Measurements from ENCODE around the gene TDRD3.

The TDRD3 gene

DNA sequence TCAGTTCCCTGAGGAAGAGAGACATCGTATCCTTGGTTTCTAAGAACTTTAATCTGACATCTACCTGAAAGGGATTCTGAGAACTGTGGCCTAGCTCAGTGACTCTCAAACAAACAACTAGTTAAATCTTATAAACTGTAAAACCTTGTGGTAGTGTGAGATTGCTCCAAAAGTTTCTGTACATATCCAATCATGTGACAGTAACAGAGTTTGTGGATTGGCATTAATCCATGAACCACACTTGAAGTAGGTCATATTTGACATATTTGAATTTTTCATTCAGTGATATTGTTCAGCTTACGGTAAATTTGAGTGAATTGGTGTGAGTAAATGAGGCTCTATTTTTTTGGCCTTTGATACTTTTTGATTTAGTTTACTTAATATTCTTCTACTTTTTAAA, 15.0 kb downstream of the TDRD3 start:
- TF ChIP-seq, protein P1, sequence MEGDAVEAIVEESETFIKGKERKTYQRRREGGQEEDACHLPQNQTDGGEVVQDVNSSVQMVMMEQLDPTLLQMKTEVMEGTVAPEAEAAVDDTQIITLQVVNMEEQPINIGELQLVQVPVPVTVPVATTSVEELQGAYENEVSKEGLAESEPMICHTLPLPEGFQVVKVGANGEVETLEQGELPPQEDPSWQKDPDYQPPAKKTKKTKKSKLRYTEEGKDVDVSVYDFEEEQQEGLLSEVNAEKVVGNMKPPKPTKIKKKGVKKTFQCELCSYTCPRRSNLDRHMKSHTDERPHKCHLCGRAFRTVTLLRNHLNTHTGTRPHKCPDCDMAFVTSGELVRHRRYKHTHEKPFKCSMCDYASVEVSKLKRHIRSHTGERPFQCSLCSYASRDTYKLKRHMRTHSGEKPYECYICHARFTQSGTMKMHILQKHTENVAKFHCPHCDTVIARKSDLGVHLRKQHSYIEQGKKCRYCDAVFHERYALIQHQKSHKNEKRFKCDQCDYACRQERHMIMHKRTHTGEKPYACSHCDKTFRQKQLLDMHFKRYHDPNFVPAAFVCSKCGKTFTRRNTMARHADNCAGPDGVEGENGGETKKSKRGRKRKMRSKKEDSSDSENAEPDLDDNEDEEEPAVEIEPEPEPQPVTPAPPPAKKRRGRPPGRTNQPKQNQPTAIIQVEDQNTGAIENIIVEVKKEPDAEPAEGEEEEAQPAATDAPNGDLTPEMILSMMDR (IDR thresholded peaks at IDR 0.05; ENCODE audit: insufficient read depth, missing control alignments): no peak
- no peak for DNase-seq (ENCODE audit: insufficient read length, low spot score)
- no peak for FAIRE-seq

DNA sequence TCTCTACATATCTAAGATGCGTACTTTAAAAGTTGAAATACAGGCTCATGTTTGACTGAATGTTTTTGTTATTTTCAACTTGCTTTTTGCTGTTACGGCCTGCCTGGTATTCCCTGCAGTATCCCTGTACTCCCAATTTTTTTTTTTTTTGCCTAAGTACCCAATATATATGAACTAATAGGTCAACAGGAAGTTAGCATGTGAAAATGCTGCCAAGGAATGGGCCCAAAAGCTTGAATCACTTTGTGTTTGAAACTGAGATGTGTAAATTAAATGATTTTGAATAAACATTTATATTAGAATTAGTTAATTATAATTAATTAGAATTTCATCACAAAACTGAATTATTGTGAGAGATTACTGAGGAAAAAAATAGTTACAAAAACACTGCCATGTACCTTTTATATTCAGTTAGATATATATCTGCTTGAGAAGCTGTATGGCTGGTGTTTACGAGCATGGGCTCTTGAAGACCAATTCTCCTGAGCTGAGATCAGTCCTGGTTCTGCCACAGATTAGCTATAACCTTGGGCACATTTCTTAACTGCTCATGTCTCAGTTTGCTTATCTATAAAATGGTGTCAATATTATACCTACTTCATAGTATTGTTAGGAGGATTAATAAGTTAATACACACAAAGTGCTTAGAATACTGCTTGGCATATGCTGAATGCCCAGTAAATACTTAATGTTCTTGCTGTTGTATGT, 16.0 kb downstream of the TDRD3 start:
- DNase-seq (ENCODE audit: insufficient read length, low spot score) (no peak), FAIRE-seq (no peak)
- TF ChIP-seq, protein P1 (IDR thresholded peaks at IDR 0.05; ENCODE audit: insufficient read depth, missing control alignments): no peak

DNA sequence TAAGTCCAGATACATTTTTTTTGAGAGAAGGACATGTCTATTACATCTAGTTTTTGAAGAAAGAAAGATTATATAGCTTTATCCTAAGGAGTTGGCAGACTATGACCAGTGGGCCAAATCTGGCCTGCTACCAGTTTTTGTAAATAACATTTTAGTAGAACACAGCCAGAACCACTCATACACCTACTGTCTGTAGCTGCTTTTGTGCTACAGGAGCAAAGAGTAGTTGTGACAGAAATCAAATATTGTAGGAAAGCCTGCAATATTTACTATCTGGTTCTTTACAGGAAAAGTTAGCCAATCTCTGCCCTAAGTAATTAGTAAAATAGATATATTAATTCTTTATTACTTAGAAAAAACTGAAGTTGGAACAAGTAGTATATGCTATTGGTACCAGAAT, 17.2 kb downstream of the TDRD3 start:
- DNase-seq (ENCODE audit: insufficient read length, low spot score): no peak
- FAIRE-seq: no peak
- TF ChIP-seq, protein P1 (IDR thresholded peaks at IDR 0.05; ENCODE audit: insufficient read depth, missing control alignments): no peak

- FAIRE-seq: no peak
- DNase-seq (ENCODE audit: insufficient read length, low spot score): no peak
- TF ChIP-seq, protein P1 (IDR thresholded peaks at IDR 0.05; ENCODE audit: insufficient read depth, missing control alignments): no peak
Measured at GRCh38 chr13:60417734-60418133, 20.7 kb downstream of the TDRD3 start.

DNA sequence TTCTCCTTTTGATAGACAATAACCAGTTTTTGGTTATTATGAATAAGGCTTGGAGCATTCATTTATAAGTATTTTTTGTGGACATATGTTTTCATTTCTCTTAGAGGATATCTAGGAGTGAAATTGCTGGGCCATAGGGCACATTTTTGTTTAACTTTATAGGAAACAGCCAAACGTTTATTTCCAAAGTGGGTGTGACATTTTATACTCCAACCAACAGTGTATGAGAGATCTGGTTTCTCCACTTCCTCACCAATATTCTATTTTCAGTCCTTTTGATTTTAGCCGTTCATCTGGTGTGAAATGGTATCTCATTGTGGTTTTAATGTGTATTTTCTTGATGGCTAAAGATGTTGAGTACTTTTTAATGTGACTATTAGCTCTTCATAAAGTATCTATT, 21.9 kb downstream of the TDRD3 start:
- DNase-seq (ENCODE audit: insufficient read length, low spot score): no peak
- FAIRE-seq: no peak
- TF ChIP-seq, protein P1 (IDR thresholded peaks at IDR 0.05; ENCODE audit: insufficient read depth, missing control alignments): no peak

DNA sequence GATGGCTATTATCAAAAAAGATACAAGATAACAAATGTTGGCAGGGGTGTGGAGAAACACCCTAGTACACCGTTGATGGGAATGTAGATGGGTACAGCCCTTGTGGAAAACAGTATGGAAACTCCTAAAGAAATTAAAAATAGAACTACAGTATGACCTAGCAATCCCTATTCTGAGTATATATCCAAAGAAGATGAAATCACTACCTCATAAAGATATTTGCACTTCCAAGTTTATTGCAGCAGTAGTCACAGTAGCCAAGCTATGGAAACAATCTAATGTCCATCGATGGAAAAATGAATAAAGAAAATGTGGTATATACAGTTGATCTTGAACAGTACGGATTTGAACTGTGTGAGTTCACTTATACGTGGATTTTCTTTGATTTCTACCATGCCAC, 28.3 kb downstream of the TDRD3 start:
- FAIRE-seq (no peak), DNase-seq (ENCODE audit: insufficient read length, low spot score) (no peak)
- TF ChIP-seq, protein P1 (IDR thresholded peaks at IDR 0.05; ENCODE audit: insufficient read depth, missing control alignments): no peak

GRCh38 chr13:60426075-60426474, 29.1 kb downstream of the TDRD3 start:
- TF ChIP-seq, protein P1 (IDR thresholded peaks at IDR 0.05; ENCODE audit: insufficient read depth, missing control alignments): no peak
- DNase-seq (ENCODE audit: insufficient read length, low spot score): no peak
- no peak for FAIRE-seq
